HepG2 (cell line): ENCODE data around the gene SYNPR.

ENCODE experiments used
- CTCF ChIP-seq: sonication (generic); formaldehyde crosslinking; IDR thresholded peaks from 2 replicates; pipeline ENCODE4 v1.5.0; 2020; ENCODE audit warnings: mild to moderate bottlenecking, missing genetic modification reagents, moderate library complexity
- EZH2 ChIP-seq: conservative IDR thresholded peaks from 2 replicates; pipeline ENCODE4 v1.6.1; 2012; ENCODE audit warnings: mild to moderate bottlenecking, low read depth, low read length, moderate library complexity
- FOSL2 ChIP-seq: sonication (generic); formaldehyde crosslinking; IDR thresholded peaks from 2 replicates; pipeline ENCODE4 v1.4.0; 2020; ENCODE audit warnings: missing genetic modification reagents
- FOXO4 ChIP-seq: sonication (generic); formaldehyde crosslinking; conservative IDR thresholded peaks from 2 replicates; pipeline ENCODE4 v1.8.1; 2023; ENCODE audit warnings: missing genetic modification reagents
- HOXA7 ChIP-seq: sonication (generic); formaldehyde crosslinking; IDR thresholded peaks from 2 replicates; pipeline ENCODE4 v1.8.1; 2022; ENCODE audit warnings: mild to moderate bottlenecking, missing genetic modification reagents, moderate library complexity
- ZBTB21 ChIP-seq: sonication (generic); formaldehyde crosslinking; IDR thresholded peaks from 2 replicates; pipeline ENCODE4 v1.4.0; 2020; ENCODE audit warnings: missing genetic modification reagents
- ZBTB37 ChIP-seq: sonication (generic); formaldehyde crosslinking; IDR thresholded peaks from 2 replicates; pipeline ENCODE4 v1.4.0; 2020; ENCODE audit warnings: mild to moderate bottlenecking, missing genetic modification reagents

GRCh38 chr3:63242124-63242523 is 36.0 kb upstream of the SYNPR start:
- no peak for TF ChIP-seq EZH2
- no peak for TF ChIP-seq ZBTB21
- no peak for TF ChIP-seq ZBTB37
- no peak for TF ChIP-seq FOXO4 (CRISPR knock-in tag)
- TF ChIP-seq HOXA7 = no peak
- no peak for TF ChIP-seq CTCF (CRISPR knock-in tag)
- TF ChIP-seq FOSL2 (CRISPR knock-in tag) = no peak
